ENCODE results near the gene CCIN. TPM values are rescaled to one million over a fixed set of nuclear protein-coding genes. Genes with fewer than 3 reads are reported as not detected.

The CCIN gene
- total RNA-seq (2022; extraction: Qiagen RNA extraction; ENCODE audit: low read depth): not detected in 5 replicates

DNA sequence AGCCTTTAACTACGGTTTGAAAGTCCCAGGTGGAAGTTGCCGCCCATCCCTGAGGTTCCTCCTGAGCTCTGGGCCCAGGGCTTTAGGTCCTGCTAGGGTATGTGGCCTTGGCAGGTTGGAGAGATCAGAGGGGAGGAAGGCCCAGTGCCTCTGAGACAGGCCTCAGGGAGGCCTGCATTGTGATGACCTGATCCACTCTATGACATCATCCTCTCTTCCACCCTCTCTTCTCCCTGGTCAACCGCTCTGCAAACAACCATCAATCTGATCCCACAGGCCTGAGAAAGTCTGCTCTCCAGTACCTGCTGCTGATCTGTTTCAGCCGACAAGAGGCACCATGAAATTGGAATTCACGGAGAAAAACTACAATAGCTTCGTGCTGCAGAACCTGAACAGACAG lies at the start of gene CCIN:
Gene CCIN, plus strand, starts transcription at position 223 of the 400 bp plus-strand sequence. Its CDS starts 115 bp downstream, at position 338.

DNA sequence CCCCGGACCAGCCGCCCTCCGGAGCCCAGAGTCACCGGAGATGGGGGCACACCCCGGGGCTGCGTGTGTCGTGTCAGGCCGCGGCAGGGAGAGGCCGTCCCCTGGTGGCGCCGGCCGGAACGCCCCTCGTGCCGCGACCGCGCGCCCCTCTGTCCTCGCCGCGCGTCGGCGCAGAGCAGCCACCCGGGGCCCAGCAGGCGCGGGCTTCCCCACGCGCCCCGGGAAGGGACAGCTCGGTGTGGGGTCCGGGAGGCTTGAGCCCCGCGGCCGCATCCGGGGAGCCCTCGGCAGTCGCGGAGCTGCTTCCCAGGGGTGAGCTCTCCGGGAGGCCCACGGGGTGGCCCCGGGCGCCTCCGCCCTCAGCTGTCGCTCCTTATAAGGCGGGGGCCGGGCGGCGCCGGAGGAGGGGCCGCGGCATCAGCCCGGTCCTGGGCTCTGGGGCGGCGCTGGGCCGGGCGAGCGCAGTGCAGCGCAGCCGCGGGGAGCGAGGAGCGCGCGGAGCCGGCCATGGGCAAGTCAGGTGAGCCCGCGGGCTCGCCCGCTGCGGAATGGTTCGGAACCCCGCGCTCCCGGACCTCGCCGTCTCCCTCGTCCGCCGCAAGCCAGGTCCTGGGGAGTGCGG lies 32.8 kb upstream of the CCIN start, which contains the start of gene GLIPR2:
Gene GLIPR2, plus strand, starts transcription at position 462 of the 622 bp plus-strand sequence. Its CDS starts 46 bp downstream, at position 508.

DNA sequence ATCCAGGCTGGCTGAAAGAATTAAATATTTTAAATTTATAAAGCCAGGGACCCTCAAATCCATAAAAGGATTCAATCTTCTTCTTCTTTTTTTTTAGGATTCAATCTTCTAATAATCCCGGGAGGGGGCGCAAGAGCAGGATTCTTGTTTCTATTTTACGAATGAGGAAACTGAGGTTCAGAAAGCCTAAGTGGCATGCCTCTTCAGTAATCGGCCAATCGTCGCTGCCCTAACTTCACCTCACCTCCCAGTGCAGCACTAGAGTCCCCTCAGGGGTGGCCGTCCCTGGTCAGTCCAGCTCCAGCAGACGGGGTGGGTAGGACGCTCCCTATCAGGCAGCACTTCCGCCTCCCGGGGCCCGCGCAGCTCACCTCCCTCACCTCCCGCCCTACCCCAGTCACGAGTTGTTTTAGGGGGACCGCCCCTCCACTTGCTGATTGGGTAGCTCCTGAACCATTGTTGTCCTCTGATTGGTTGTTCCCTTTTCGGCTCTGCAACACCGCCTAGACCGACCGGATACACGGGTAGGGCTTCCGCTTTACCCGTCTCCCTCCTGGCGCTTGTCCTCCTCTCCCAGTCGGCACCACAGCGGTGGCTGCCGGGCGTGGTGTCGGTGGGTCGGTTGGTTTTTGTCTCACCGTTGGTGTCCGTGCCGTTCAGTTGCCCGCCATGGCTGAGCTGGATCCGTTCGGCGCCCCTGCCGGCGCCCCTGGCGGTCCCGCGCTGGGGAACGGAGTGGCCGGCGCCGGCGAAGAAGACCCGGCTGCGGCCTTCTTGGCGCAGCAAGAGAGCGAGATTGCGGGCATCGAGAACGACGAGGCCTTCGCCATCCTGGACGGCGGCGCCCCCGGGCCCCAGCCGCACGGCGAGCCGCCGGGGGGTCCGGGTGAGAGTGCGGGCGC lies 21.5 kb downstream of the CCIN start, which contains the start of gene CLTA:
Gene CLTA, plus strand, starts transcription at position 534 of the 902 bp plus-strand sequence. Its CDS starts 136 bp downstream, at position 670.

Other genes with a start within 250 kb of the CCIN start
- not detected in 5 replicates for gene OR2S2, start 211.2 kb upstream of the CCIN start, total RNA-seq (2022; extraction: Qiagen RNA extraction; ENCODE audit: low read depth)
- gene RECK, start 132.5 kb upstream of the CCIN start, total RNA-seq (2022; extraction: Qiagen RNA extraction; ENCODE audit: low read depth): 3.7 to 6.9 TPM (median 6.4 TPM) in 5 replicates
- gene GLIPR2, start 32.7 kb upstream of the CCIN start, total RNA-seq (2022; extraction: Qiagen RNA extraction; ENCODE audit: low read depth): 7.1 to 10.8 TPM (median 9.4 TPM) in 5 replicates
- gene CLTA, start 21.5 kb downstream of the CCIN start, total RNA-seq (2022; extraction: Qiagen RNA extraction; ENCODE audit: low read depth): 332 to 410 TPM (median 386 TPM) in 5 replicates
- 10.8 to 18.1 TPM (median 14.5 TPM) in 5 replicates for gene GNE, start 89.1 kb downstream of the CCIN start, total RNA-seq (2022; extraction: Qiagen RNA extraction; ENCODE audit: low read depth)
- gene RNF38, start 230.9 kb downstream of the CCIN start, total RNA-seq (2022; extraction: Qiagen RNA extraction; ENCODE audit: low read depth): 5.0 to 10.4 TPM (median 9.2 TPM) in 5 replicates